Measurements from ENCODE around the gene KRTAP10-2. TPM values are rescaled to one million over a fixed set of nuclear protein-coding genes. Genes with fewer than 3 reads are reported as not detected.
"Not testable (repeated sequence)": the region's sequence is repeated elsewhere in the genome, so short reads cannot be mapped to it uniquely, and the experiment has no call there.

The KRTAP10-2 gene
- polyA plus RNA-seq, 1 donor, result not detected

DNA sequence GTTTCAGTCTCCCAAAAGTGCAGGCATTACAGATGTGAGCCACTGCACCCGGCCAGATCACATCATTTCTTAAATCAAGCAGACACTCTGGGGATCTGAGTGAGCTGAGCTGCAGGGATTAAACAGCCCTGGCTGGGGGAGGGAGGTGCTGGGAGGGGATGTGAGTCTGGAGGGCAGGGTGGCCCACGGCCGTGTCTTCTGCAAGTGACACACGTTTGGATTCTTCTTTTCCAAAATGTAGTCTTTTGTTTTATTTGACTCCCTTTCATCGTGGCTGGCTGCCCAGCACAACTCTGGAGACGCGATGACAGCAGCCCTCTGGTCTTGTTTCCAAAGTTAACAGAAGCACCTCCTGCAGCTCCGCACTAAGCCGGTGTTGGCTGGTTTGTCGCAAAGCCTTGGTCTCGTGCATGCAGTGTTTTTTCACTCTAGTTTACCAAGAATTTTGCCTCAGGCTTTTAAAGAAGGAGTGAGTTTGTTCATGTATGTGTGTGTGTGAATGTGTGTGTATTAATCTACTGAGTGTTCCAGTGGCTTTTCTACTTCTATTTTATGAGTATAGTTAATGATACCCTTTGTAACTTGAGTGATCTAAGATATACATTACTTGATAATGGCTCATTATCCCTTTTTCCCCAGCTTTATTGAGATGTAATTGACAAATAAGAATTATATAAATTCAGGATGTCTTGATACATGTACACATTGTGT is 31.9 kb upstream of the KRTAP10-2 start:
- DNase-seq, result peak; percentile 11

- no peak for DNase-seq
Observed at GRCh38 chr21:44582055-44582454, 30.8 kb upstream of the KRTAP10-2 start.

GRCh38 chr21:44581158-44581557 is 29.9 kb upstream of the KRTAP10-2 start:
- no peak for DNase-seq

- DNase-seq, result not testable (repeated sequence)
Observed at GRCh38 chr21:44580231-44580821, 29.0 kb upstream of the KRTAP10-2 start, which contains the start of gene KRTAP10-5. Gene KRTAP10-5, minus strand, starts transcription at chr21:44580604. Its CDS starts 26 bp downstream, at chr21:44580578.

DNA sequence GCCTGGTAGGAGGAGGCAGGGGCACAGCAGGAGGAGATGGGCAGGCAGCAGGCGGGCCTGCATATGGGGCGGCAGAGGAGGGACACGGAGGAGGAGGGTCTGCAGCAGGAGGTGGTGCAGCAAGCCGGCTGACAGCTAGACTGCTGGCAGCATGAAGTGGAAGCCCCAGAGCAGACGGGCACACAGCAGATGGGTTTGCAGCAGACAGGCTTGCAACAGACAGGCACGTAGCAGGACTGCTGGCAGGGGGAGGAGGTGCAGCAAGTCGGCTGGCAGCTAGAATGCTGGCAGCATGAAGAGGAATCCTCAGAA is 28.5 kb upstream of the KRTAP10-2 start:
- DNase-seq, result no peak

- DNase-seq, result no peak
Observed at GRCh38 chr21:44579056-44579832, 27.9 kb upstream of the KRTAP10-2 start.

DNA sequence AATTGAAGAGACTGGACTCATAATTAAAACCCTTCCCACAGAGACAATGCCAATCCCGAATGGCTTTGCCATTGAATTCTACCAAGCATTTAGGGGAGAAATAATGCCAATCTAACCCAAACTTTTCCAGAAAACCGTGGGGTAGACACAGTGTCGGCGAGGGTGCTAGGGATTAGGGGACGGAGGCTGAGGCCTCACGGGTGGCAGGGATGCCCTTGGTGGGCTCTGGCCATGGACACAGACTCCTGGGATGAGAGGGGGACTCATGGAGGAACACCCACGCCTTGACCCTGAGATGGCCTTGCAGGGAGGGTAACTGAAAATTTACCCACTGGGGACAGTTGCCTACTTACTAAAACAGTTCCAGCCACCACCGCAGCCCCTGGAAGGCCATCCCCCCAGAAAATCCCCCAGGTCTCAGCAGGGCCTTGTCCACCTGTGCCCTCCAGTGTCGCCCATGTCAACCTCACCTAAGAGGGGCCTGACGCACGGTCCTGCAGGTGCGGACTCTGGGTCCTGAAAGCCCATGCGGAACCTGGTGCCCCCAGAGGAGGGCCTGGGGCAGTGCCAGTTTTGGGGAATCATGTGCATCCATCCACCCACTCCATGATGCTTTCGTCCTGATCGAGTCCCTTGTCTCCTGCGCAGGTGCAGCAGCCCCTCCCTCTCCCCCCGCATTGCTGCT is 27.2 kb upstream of the KRTAP10-2 start:
- no peak for DNase-seq

DNA sequence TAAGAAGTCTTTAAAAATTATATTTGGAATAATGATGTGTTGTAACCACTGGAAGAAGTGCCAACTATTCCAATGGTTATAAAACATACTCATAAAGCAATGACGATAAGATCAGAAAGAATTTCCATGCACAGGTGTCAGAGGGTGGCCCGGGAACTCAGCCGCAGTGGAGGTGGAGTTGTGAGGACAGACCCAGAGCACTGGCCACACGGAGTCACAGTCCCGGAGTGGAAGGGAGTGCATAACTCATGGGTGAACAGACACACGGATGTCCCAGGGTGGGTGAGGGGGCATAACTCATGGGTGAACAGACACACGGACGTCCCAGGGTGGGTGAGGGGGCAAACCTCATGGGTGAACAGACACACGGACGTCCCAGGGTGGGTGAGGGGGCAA is 24.7 kb upstream of the KRTAP10-2 start:
- no peak for DNase-seq

DNA sequence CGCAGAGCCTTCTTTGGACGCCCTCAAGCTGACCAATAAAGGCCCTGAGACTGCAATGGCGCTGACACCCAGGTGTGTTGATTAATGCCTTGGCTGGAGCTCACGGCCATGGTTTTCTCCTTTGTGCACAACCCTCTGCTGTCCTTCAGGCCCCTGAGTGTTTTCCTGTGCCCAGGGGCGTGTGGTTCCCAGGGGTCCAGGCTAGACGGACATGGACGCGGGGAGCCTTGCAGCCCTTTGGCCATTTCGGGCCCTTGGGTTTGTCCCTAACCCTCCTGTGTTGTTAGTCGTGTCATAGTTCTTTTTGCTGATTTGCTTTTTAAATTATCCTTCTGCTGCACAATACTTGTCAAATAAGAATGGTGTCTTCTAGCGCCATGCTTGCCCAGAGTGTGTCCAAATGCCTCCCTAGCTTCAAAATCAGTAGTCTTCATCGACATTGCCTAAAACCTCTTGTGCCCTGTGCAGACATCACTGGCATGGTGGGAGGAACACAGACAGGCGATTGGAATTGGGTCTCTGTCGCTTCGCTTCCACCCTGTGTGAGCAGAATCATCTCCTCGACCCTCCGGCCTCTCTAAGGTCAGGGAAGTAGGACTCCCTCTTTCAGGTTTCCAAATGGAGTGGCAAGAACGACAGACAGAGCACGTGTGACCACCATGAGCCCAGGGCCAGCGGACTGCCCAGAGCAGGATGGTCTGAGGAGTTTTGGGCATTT is 24.2 kb upstream of the KRTAP10-2 start:
- DNase-seq, result no peak

GRCh38 chr21:44574457-44575306 is 23.4 kb upstream of the KRTAP10-2 start:
- DNase-seq, result no peak

GRCh38 chr21:44573630-44574456 is 22.5 kb upstream of the KRTAP10-2 start, which contains the start of gene KRTAP10-4:
Gene KRTAP10-4, plus strand, starts transcription at chr21:44573729. Its CDS starts 30 bp downstream, at chr21:44573759.
- DNase-seq, result not testable (repeated sequence)

DNA sequence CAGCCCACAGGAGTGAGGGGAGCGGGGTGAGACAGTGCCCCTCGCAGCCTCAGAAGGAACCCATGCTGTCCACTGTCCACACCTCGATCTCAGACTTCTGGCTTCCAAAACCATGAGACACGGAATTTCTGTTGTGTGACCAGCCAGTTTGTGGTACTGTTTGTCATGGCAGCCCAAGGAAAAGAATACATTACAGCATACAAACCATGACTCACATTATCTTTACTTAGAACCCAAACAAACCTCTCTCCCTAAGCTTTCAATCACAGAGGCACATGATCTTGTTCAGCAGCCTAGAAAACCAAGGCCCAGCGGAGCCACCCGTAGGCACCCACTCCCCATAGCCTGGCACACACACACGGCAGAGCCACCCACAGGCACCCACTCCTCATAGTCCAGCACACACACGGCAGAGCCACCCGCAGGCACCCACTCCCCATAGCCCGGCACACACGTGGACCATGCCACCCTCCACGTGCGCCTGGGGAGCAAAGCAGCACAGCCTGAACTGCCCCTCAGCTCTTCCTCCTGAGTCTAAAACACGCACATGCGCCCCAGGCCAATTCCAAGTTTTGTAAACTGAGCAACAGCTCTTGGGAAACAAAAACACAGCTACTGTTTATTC is 21.8 kb upstream of the KRTAP10-2 start:
- no peak for DNase-seq

GRCh38 chr21:44571844-44572782 is 20.8 kb upstream of the KRTAP10-2 start:
- DNase-seq, result no peak

DNA sequence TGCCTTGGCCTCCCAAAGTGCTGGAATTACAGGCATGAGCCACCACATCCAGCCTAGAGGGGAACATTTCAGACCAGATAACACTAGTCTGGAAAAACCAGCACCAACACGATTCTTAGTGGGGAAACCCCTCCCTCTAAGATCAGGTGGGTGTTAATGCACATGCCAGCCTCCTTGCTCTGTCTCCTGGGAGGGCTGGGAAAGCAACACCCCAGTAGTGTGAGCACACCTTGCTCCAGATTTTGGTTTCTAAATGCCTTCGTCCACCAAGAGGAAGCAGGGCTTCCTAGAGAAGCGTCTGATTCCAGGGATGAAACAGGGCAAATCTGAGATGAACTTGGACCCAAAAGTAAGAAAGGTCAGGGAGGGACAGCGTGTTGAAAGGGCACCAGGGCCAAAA is 20.0 kb upstream of the KRTAP10-2 start:
- no peak for DNase-seq

GRCh38 chr21:44569861-44570517 is 18.7 kb upstream of the KRTAP10-2 start:
- DNase-seq, result no peak

DNA sequence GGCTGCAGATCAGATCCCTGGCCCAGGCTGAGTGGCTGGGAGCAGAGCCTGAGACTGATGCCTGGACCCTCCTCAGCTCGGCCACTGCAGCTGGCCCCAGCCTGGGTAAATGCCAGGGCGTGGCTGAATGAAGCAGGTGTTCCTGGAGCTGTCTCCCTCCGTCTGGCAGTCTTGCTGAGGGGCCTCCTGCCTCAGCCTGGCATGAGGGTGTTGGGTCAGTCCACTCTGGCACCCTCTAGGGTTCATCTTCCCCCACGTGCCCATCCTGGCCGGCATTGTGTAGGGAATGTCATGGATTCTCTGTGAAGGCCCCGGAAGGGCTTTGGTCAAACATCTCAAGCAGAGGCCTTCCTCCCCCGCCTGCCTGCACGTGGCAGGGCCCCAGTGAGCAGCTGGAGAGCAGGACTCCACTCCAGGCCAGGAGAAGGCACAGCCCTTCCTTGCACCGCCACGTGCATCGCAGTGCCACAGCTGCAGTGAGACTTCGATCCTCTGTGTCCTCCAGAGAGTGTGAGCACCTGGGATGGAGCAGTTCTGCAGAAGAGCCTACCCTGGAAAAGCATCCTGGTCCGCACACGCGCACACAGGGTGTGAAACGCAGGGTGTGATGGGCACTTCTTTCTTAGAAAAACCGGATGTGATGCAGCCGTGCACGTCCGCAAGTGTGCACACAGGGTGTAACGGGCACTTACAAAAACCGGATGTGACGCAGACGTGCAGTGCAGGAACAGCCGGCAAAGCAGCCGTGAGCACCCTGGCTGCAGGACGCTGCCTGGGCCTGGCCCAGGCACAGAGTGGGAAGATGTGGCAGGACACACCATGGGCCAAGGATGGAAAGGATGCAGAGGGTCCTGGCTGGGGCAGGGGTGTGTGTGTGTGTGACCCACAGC is 17.6 kb upstream of the KRTAP10-2 start:
- DNase-seq, result no peak

GRCh38 chr21:44568261-44568660 is 17.0 kb upstream of the KRTAP10-2 start:
- DNase-seq, result no peak
